Neural cell (in vitro differentiated cells): ENCODE measurements around the gene ILF2. TPM values are rescaled to one million over a fixed set of nuclear protein-coding genes. Genes with fewer than 3 reads are reported as not detected.

Experiments
- H2AFZ ChIP-seq: fragments of 200-600, 300-800 bp; sonication (generic), shearing (Covaris generic); 2 replicates; pipeline ENCODE4 v1.6.0; 2014; ENCODE audit warnings: low read depth, mild to moderate bottlenecking, antibody characterized with exemption, low read length, moderate library complexity
- H3F3A ChIP-seq: fragments of 200-600 bp; shearing (Covaris generic); 2 replicates; pipeline ENCODE4 v1.6.1; 2016; ENCODE audit warnings: mild to moderate bottlenecking, moderate library complexity, mixed read lengths, antibody characterized with exemption, low read length; ENCODE audit not compliant: insufficient read depth, poor library complexity, severe bottlenecking
- H3K27ac ChIP-seq: fragments of 200-600, 300-800 bp; sonication (generic), shearing (Covaris generic); 2 replicates; pipeline ENCODE4 v1.5.1; 2014; ENCODE audit warnings: mild to moderate bottlenecking, low read length, moderate library complexity
- H3K27me3 ChIP-seq: fragments of 300-800, 200-600 bp; sonication (generic), shearing (Covaris generic); 2 replicates; pipeline ENCODE4 v1.6.0; 2014; ENCODE audit warnings: mild to moderate bottlenecking, low read depth, low read length, moderate library complexity; ENCODE audit not compliant: insufficient read depth
- H3K36me3 ChIP-seq: fragments of 300-800, 200-600 bp; sonication (generic), shearing (Covaris generic); 2 replicates; pipeline ENCODE4 v1.5.1; 2014; ENCODE audit warnings: mild to moderate bottlenecking, antibody characterized with exemption, low read length, moderate library complexity; ENCODE audit not compliant: insufficient read depth
- H3K4me2 ChIP-seq: fragments of 300-800, 200-600 bp; sonication (generic), shearing (Covaris generic); 2 replicates; pipeline ENCODE4 v1.6.0; 2014; ENCODE audit warnings: mild to moderate bottlenecking, low read length
- H3K4me3 ChIP-seq: fragments of 300-800, 200-600 bp; sonication (generic), shearing (Covaris generic); 2 replicates; pipeline ENCODE4 v1.5.1; 2014; ENCODE audit warnings: mild to moderate bottlenecking, low read length, moderate library complexity
- H3K79me2 ChIP-seq: fragments of 200-600 bp; shearing (Covaris generic); replicated peaks from 2 replicates; pipeline ENCODE4 v1.6.0; 2014; ENCODE audit warnings: mild to moderate bottlenecking, low read length, moderate library complexity; ENCODE audit not compliant: insufficient read depth
- H3K9ac ChIP-seq: fragments of 300-800, 200-600 bp; sonication (generic), shearing (Covaris generic); 2 replicates; pipeline ENCODE4 v1.6.1; 2016; ENCODE audit warnings: mild to moderate bottlenecking, low read length, mixed read lengths
- H3K9me2 ChIP-seq: fragments of 200-600 bp; shearing (Covaris generic); 2 replicates; pipeline ENCODE4 v1.6.1; 2016; ENCODE audit warnings: mild to moderate bottlenecking, low read length, mixed read lengths; ENCODE audit not compliant: insufficient read depth
- H3K9me3 ChIP-seq: fragments of 200-600, 300-800 bp; sonication (generic), shearing (Covaris generic); 2 replicates; pipeline ENCODE4 v1.6.1; 2016; ENCODE audit warnings: mild to moderate bottlenecking, mixed run types, low read length, moderate library complexity, mixed read lengths
- H4K20me1 ChIP-seq: fragments of 200-600 bp; shearing (Covaris generic); 2 replicates; pipeline ENCODE4 v1.6.1; 2016; ENCODE audit warnings: mild to moderate bottlenecking, mixed run types; ENCODE audit not compliant: insufficient read depth
- CTCF ChIP-seq: fragments of 450-650 bp; IDR thresholded peaks from 2 replicates; pipeline ENCODE4 v1.5.1; 2014; ENCODE audit warnings: antibody characterized with exemption, mild to moderate bottlenecking, moderate library complexity; ENCODE audit not compliant: poor library complexity, severe bottlenecking
- EP300 ChIP-seq: fragments of 450-650 bp; conservative IDR thresholded peaks from 2 replicates; pipeline ENCODE4 v1.6.1; 2014; ENCODE audit warnings: antibody characterized with exemption, mild to moderate bottlenecking, moderate library complexity; ENCODE audit not compliant: poor library complexity, severe bottlenecking
- EZH2 ChIP-seq: fragments of 200-600, 300-800 bp; shearing (Covaris generic), sonication (generic); IDR thresholded peaks from 2 replicates; pipeline ENCODE4 v1.6.1; 2014; ENCODE audit warnings: antibody characterized with exemption, low read length, borderline replicate concordance, mild to moderate bottlenecking; ENCODE audit not compliant: insufficient read depth, poor library complexity, severe bottlenecking
- MXI1 ChIP-seq: fragments of 450-650 bp; conservative IDR thresholded peaks from 2 replicates; pipeline ENCODE4 v1.6.1; 2014; ENCODE audit warnings: antibody characterized with exemption, mild to moderate bottlenecking; ENCODE audit not compliant: poor library complexity, severe bottlenecking
- POLR2AphosphoS5 ChIP-seq: IDR thresholded peaks from 2 replicates; pipeline ENCODE4 v1.6.1; 2012
- RAD21 ChIP-seq: fragments of 450-650 bp; conservative IDR thresholded peaks from 2 replicates; pipeline ENCODE4 v1.6.1; 2014; ENCODE audit warnings: antibody characterized with exemption, mild to moderate bottlenecking, moderate library complexity
- SMC3 ChIP-seq: fragments of 450-650 bp; conservative IDR thresholded peaks from 2 replicates; pipeline ENCODE4 v1.6.1; 2014; ENCODE audit warnings: antibody characterized with exemption, mild to moderate bottlenecking, moderate library complexity; ENCODE audit not compliant: poor library complexity
- TAF1 ChIP-seq: IDR thresholded peaks from 2 replicates; pipeline ENCODE4 v1.6.1; 2012; ENCODE audit warnings: low read depth
- polyA plus RNA-seq: library from polyadenylated mRNA; depleted of rRNA; stranded (reverse); fragments of >200 nt; gene quantifications from 2 replicates; pipeline ENCODE4 v1.2.3, GENCODE V29; 2014
- TF ChIP-seq, protein P1 (sequence below): IDR thresholded peaks from 2 replicates; pipeline ENCODE4 v1.6.1; 2012; ENCODE audit warnings: borderline replicate concordance

Gene ILF2
- polyA plus RNA-seq, 1 donor from 2014 or later: 410 TPM

GRCh38 chr1:153629971-153630370, 40.8 kb downstream of the ILF2 start:
- no peaks in the 10 kb centered on the region for H4K20me1 ChIP-seq
- H3K9ac ChIP-seq: no peak overlapping the region
- TF ChIP-seq CTCF (no peak), MXI1 (no peak), POLR2AphosphoS5 (no peak), RAD21 (no peak), EP300 (no peak), EZH2 (no peak), SMC3 (no peak), TAF1 (no peak)
- TF ChIP-seq, protein P1, sequence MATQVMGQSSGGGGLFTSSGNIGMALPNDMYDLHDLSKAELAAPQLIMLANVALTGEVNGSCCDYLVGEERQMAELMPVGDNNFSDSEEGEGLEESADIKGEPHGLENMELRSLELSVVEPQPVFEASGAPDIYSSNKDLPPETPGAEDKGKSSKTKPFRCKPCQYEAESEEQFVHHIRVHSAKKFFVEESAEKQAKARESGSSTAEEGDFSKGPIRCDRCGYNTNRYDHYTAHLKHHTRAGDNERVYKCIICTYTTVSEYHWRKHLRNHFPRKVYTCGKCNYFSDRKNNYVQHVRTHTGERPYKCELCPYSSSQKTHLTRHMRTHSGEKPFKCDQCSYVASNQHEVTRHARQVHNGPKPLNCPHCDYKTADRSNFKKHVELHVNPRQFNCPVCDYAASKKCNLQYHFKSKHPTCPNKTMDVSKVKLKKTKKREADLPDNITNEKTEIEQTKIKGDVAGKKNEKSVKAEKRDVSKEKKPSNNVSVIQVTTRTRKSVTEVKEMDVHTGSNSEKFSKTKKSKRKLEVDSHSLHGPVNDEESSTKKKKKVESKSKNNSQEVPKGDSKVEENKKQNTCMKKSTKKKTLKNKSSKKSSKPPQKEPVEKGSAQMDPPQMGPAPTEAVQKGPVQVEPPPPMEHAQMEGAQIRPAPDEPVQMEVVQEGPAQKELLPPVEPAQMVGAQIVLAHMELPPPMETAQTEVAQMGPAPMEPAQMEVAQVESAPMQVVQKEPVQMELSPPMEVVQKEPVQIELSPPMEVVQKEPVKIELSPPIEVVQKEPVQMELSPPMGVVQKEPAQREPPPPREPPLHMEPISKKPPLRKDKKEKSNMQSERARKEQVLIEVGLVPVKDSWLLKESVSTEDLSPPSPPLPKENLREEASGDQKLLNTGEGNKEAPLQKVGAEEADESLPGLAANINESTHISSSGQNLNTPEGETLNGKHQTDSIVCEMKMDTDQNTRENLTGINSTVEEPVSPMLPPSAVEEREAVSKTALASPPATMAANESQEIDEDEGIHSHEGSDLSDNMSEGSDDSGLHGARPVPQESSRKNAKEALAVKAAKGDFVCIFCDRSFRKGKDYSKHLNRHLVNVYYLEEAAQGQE: no peak
- H3K9me3 ChIP-seq: no peaks in the 10 kb centered on the region
- H3K4me2 ChIP-seq: no peak overlapping the region
- no peaks in the 10 kb centered on the region for H3K27me3 ChIP-seq
- no peaks in the 10 kb centered on the region for H3K9me2 ChIP-seq
- H3K36me3 ChIP-seq: no peaks in the 10 kb centered on the region
- H3F3A ChIP-seq: no peaks in the 10 kb centered on the region
- no peak overlapping the region for H2AFZ ChIP-seq
- H3K4me3 ChIP-seq: no peak overlapping the region
- H3K27ac ChIP-seq: no peak overlapping the region
- peaks cover 10% of the 10 kb centered on the region for H3K79me2 ChIP-seq

- H3K36me3 ChIP-seq: no peaks in the 10 kb centered on the region
- peaks cover 3% of the 10 kb centered on the region for H3K79me2 ChIP-seq
- no peak overlapping the region for H2AFZ ChIP-seq
- H3K4me3 ChIP-seq: no peak overlapping the region
- no peak for TF ChIP-seq EP300
- no peak for TF ChIP-seq POLR2AphosphoS5
- no peak for TF ChIP-seq MXI1
- no peak for TF ChIP-seq SMC3
- no peak for TF ChIP-seq TAF1
- TF ChIP-seq, protein P1: no peak
- no peak for TF ChIP-seq EZH2
- TF ChIP-seq CTCF: no peak
- TF ChIP-seq RAD21: no peak
- no peaks in the 10 kb centered on the region for H3K27me3 ChIP-seq
- H3K9ac ChIP-seq: no peak overlapping the region
- no peaks in the 10 kb centered on the region for H3K9me2 ChIP-seq
- H3K4me2 ChIP-seq: no peak overlapping the region
- H4K20me1 ChIP-seq: no peaks in the 10 kb centered on the region
- no peak overlapping the region for H3K27ac ChIP-seq
- no peaks in the 10 kb centered on the region for H3F3A ChIP-seq
- H3K9me3 ChIP-seq: no peaks in the 10 kb centered on the region
Measured at GRCh38 chr1:153629343-153629665, 41.5 kb downstream of the ILF2 start.
